Measurements from ENCODE around the gene ATP10B. TPM values are rescaled to one million over a fixed set of nuclear protein-coding genes. Genes with fewer than 3 reads are reported as not detected.

Gene ATP10B
- total RNA-seq, 1 donor = not detected

- H3K4me3 ChIP-seq (ENCODE audit: low read depth, low read length) = no peak overlapping the region
- TF ChIP-seq CTCF (IDR thresholded peaks at IDR 0.05; ENCODE audit: insufficient read depth, low read depth, low read length) = no peak
- DNase-seq (ENCODE audit: low read depth) = no peak
Measured at GRCh38 chr5:160703547-160704189, 148.3 kb downstream of the ATP10B start.

GRCh38 chr5:160702934-160703333 lies 149.1 kb downstream of the ATP10B start:
- TF ChIP-seq CTCF (IDR thresholded peaks at IDR 0.05; ENCODE audit: insufficient read depth, low read depth, low read length) = no peak
- H3K4me3 ChIP-seq (ENCODE audit: low read depth, low read length) = no peak overlapping the region
- DNase-seq (ENCODE audit: low read depth) = no peak

GRCh38 chr5:160702311-160702803 lies 149.7 kb downstream of the ATP10B start:
- TF ChIP-seq CTCF (IDR thresholded peaks at IDR 0.05; ENCODE audit: insufficient read depth, low read depth, low read length) = no peak
- no peak for DNase-seq (ENCODE audit: low read depth)

GRCh38 chr5:160701403-160701802 lies 150.6 kb downstream of the ATP10B start:
- H3K4me3 ChIP-seq (ENCODE audit: low read depth, low read length) = no peak overlapping the region

More at GRCh38 chr5:160702311-160702803, 149.7 kb downstream of the ATP10B start:
- H3K4me3 ChIP-seq (ENCODE audit: low read depth, low read length) = no peak overlapping the region

GRCh38 chr5:160699301-160699700 lies 152.7 kb downstream of the ATP10B start:
- no peak for DNase-seq (ENCODE audit: low read depth)
- no peak for TF ChIP-seq CTCF (IDR thresholded peaks at IDR 0.05; ENCODE audit: insufficient read depth, low read depth, low read length)
- no peak overlapping the region for H3K4me3 ChIP-seq (ENCODE audit: low read depth, low read length)

More at GRCh38 chr5:160701403-160701802, 150.6 kb downstream of the ATP10B start:
- DNase-seq (ENCODE audit: low read depth) = no peak
- TF ChIP-seq CTCF (IDR thresholded peaks at IDR 0.05; ENCODE audit: insufficient read depth, low read depth, low read length) = no peak

- no peak for DNase-seq (ENCODE audit: low read depth)
- H3K4me3 ChIP-seq (ENCODE audit: low read depth, low read length) = no peak overlapping the region
- TF ChIP-seq CTCF (IDR thresholded peaks at IDR 0.05; ENCODE audit: insufficient read depth, low read depth, low read length) = no peak
Measured at GRCh38 chr5:160697281-160697680, 154.7 kb downstream of the ATP10B start.

GRCh38 chr5:160694896-160695295 lies 157.1 kb downstream of the ATP10B start:
- H3K4me3 ChIP-seq (ENCODE audit: low read depth, low read length) = no peak overlapping the region
- no peak for DNase-seq (ENCODE audit: low read depth)
- no peak for TF ChIP-seq CTCF (IDR thresholded peaks at IDR 0.05; ENCODE audit: insufficient read depth, low read depth, low read length)
